AG10803 (cell line): ENCODE results near the gene ZNF652.
A peak's percentile ranks its signal among the peaks of the same experiment; 100 is the strongest.
"Not testable (repeated sequence)": the region's sequence is repeated elsewhere in the genome, so short reads cannot be mapped to it uniquely, and the experiment has no call there.

Experiments used
- DNase-seq: peaks from one replicate; pipeline ENCODE4 v3.0.0; 2010; ENCODE audit warnings: low read depth
- H3K4me3 ChIP-seq: 2 replicates; pipeline ENCODE4 v1.5.1; 2011; ENCODE audit warnings: mild to moderate bottlenecking, low read length, control low read depth
- CTCF ChIP-seq: conservative IDR thresholded peaks from 2 replicates; pipeline ENCODE4 v1.5.1; 2011; ENCODE audit warnings: mild to moderate bottlenecking, low read length, control low read depth, inconsistent platforms

ZNF652 gene

GRCh38 chr17:49266233-49266632, 95.8 kb downstream of the ZNF652 start:
- no peak for DNase-seq
- TF ChIP-seq CTCF: no peak
- no peak overlapping the region for H3K4me3 ChIP-seq

- DNase-seq: not testable (repeated sequence)
Measured at GRCh38 chr17:49261540-49261939, 100.5 kb downstream of the ZNF652 start.

GRCh38 chr17:49260817-49261291, 101.2 kb downstream of the ZNF652 start:
- DNase-seq: no peak
- no peak for TF ChIP-seq CTCF
- H3K4me3 ChIP-seq: peak overlapping the region; percentile 58

More at GRCh38 chr17:49261540-49261939, 100.5 kb downstream of the ZNF652 start:
- not testable (repeated sequence) for H3K4me3 ChIP-seq

- peak; percentile 90 for DNase-seq
- no peak for TF ChIP-seq CTCF
- H3K4me3 ChIP-seq: peak overlapping the region; percentile 58
Measured at GRCh38 chr17:49260011-49260816, 101.8 kb downstream of the ZNF652 start.

GRCh38 chr17:49259663-49260010, 102.4 kb downstream of the ZNF652 start:
- DNase-seq: no peak
- H3K4me3 ChIP-seq: peak overlapping the region; percentile 58
- no peak for TF ChIP-seq CTCF

- no peak overlapping the region for H3K4me3 ChIP-seq
- DNase-seq: no peak
- no peak for TF ChIP-seq CTCF
Measured at GRCh38 chr17:49258394-49258793, 103.7 kb downstream of the ZNF652 start.

GRCh38 chr17:49255125-49255524, 106.9 kb downstream of the ZNF652 start:
- H3K4me3 ChIP-seq: no peak overlapping the region
- no peak for DNase-seq
- no peak for TF ChIP-seq CTCF
